Skin epidermis (tissue), 12 donors: ENCODE data around the gene ALCAM.

Source experiments
- H3K27ac ChIP-seq, 21 experiments: fragments of 200-600 bp; sonication (generic) in 11 of 21; one replicate each; pipeline ENCODE4 v1.5.0; 2020; ENCODE audit warnings: mild to moderate bottlenecking in 3 of 21, inconsistent platforms in 2 of 21, moderate library complexity in 2 of 21
- H3K4me3 ChIP-seq, 7 experiments: fragments of 200-600 bp; sonication (generic) in 2 of 7; one replicate each; pipeline ENCODE4 v1.5.0; 2020; ENCODE audit warnings: inconsistent platforms in 2 of 7, mild to moderate bottlenecking in 2 of 7, moderate library complexity in 1 of 7

Gene ALCAM

GRCh38 chr3:105465251-105465853 lies 98.6 kb downstream of the ALCAM start:
- no peak overlapping the region for H3K27ac ChIP-seq

GRCh38 chr3:105466072-105466471 lies 99.4 kb downstream of the ALCAM start:
- Histone ChIP-seq H3K27ac (no peak overlapping the region), H3K4me3 (no peak overlapping the region)

More at GRCh38 chr3:105465251-105465853, 98.6 kb downstream of the ALCAM start:
- H3K4me3 ChIP-seq: no peak overlapping the region

GRCh38 chr3:105466495-105467404 lies 100.0 kb downstream of the ALCAM start:
- H3K4me3 ChIP-seq: no peak overlapping the region
- H3K27ac ChIP-seq: no peak overlapping the region

GRCh38 chr3:105470851-105471250 lies 104.1 kb downstream of the ALCAM start:
- no peak overlapping the region for H3K4me3 ChIP-seq
- H3K27ac ChIP-seq: no peak overlapping the region

GRCh38 chr3:105473521-105474223 lies 107.0 kb downstream of the ALCAM start:
- Histone ChIP-seq H3K4me3 (no peak overlapping the region), H3K27ac (no peak overlapping the region)

- H3K27ac ChIP-seq: no peak overlapping the region
- no peak overlapping the region for H3K4me3 ChIP-seq
Observed at GRCh38 chr3:105480768-105481167, 114.1 kb downstream of the ALCAM start.

GRCh38 chr3:105483476-105483875 lies 116.8 kb downstream of the ALCAM start:
- no peak overlapping the region for H3K27ac ChIP-seq
- H3K4me3 ChIP-seq: no peak overlapping the region

- Histone ChIP-seq H3K27ac (no peak overlapping the region), H3K4me3 (no peak overlapping the region)
Observed at GRCh38 chr3:105490045-105490444, 123.3 kb downstream of the ALCAM start.

GRCh38 chr3:105493305-105493892 lies 126.7 kb downstream of the ALCAM start:
- H3K27ac ChIP-seq: no peak overlapping the region
- H3K4me3 ChIP-seq: no peak overlapping the region

GRCh38 chr3:105495021-105495420 lies 128.3 kb downstream of the ALCAM start:
- no peak overlapping the region for H3K4me3 ChIP-seq
- H3K27ac ChIP-seq: no peak overlapping the region

GRCh38 chr3:105496343-105496742 lies 129.6 kb downstream of the ALCAM start:
- no peak overlapping the region for H3K27ac ChIP-seq
- H3K4me3 ChIP-seq: no peak overlapping the region

- no peak overlapping the region for H3K27ac ChIP-seq
Observed at GRCh38 chr3:105497386-105497785, 130.7 kb downstream of the ALCAM start.

GRCh38 chr3:105499961-105500360 lies 133.3 kb downstream of the ALCAM start:
- no peak overlapping the region for H3K27ac ChIP-seq
- no peak overlapping the region for H3K4me3 ChIP-seq

More at GRCh38 chr3:105497386-105497785, 130.7 kb downstream of the ALCAM start:
- no peak overlapping the region for H3K4me3 ChIP-seq

GRCh38 chr3:105502333-105502732 lies 135.6 kb downstream of the ALCAM start:
- H3K4me3 ChIP-seq: no peak overlapping the region
- H3K27ac ChIP-seq: no peak overlapping the region

GRCh38 chr3:105503191-105503593 lies 136.5 kb downstream of the ALCAM start:
- H3K27ac ChIP-seq: no peak overlapping the region
- H3K4me3 ChIP-seq: no peak overlapping the region

- no peak overlapping the region for H3K27ac ChIP-seq
- no peak overlapping the region for H3K4me3 ChIP-seq
Observed at GRCh38 chr3:105504440-105504951, 137.8 kb downstream of the ALCAM start.

- no peak overlapping the region for H3K27ac ChIP-seq
Observed at GRCh38 chr3:105505170-105505569, 138.5 kb downstream of the ALCAM start.

GRCh38 chr3:105511031-105511430 lies 144.3 kb downstream of the ALCAM start:
- Histone ChIP-seq H3K4me3 (no peak overlapping the region), H3K27ac (no peak overlapping the region)

More at GRCh38 chr3:105505170-105505569, 138.5 kb downstream of the ALCAM start:
- H3K4me3 ChIP-seq: no peak overlapping the region

- Histone ChIP-seq H3K4me3 (no peak overlapping the region), H3K27ac (no peak overlapping the region)
Observed at GRCh38 chr3:105512061-105512460, 145.4 kb downstream of the ALCAM start.

- no peak overlapping the region for H3K27ac ChIP-seq
- H3K4me3 ChIP-seq: no peak overlapping the region
Observed at GRCh38 chr3:105513042-105513441, 146.3 kb downstream of the ALCAM start.
